GM21381 (cell line): ENCODE results near the gene SMYD5.

Experiments used
- ATAC-seq: cut with Tn5 transposase; IDR thresholded peaks from one replicate; pipeline ENCODE4 v1.9.1; 2021; ENCODE audit warnings: mild to moderate bottlenecking, moderate library complexity; ENCODE audit not compliant: unreplicated experiment

Gene SMYD5

GRCh38 chr2:73235315-73236028, 21.4 kb downstream of the SMYD5 start:
- ATAC-seq = no peak

GRCh38 chr2:73237168-73237567, 23.1 kb downstream of the SMYD5 start:
- ATAC-seq = no peak

- no peak for ATAC-seq
Observed at GRCh38 chr2:73238149-73238548, 24.1 kb downstream of the SMYD5 start.

GRCh38 chr2:73238976-73239375, 24.9 kb downstream of the SMYD5 start:
- ATAC-seq = no peak

GRCh38 chr2:73239776-73240175, 25.7 kb downstream of the SMYD5 start:
- no peak for ATAC-seq

- no peak for ATAC-seq
Observed at GRCh38 chr2:73243884-73244570, 30.0 kb downstream of the SMYD5 start.

GRCh38 chr2:73244580-73244979, 30.5 kb downstream of the SMYD5 start:
- no peak for ATAC-seq

- no peak for ATAC-seq
Observed at GRCh38 chr2:73246850-73247249, 32.8 kb downstream of the SMYD5 start.

- ATAC-seq = no peak
Observed at GRCh38 chr2:73249636-73250035, 35.6 kb downstream of the SMYD5 start.

GRCh38 chr2:73250872-73251846, 37.1 kb downstream of the SMYD5 start:
- no peak for ATAC-seq

GRCh38 chr2:73252238-73253027, 38.4 kb downstream of the SMYD5 start:
- ATAC-seq = no peak

GRCh38 chr2:73253400-73253799, 39.4 kb downstream of the SMYD5 start:
- ATAC-seq = no peak

GRCh38 chr2:73253901-73254300, 39.9 kb downstream of the SMYD5 start:
- ATAC-seq = no peak

- no peak for ATAC-seq
Observed at GRCh38 chr2:73254343-73255006, 40.4 kb downstream of the SMYD5 start.

- no peak for ATAC-seq
Observed at GRCh38 chr2:73255007-73255644, 41.1 kb downstream of the SMYD5 start.

GRCh38 chr2:73255907-73256617, 42.0 kb downstream of the SMYD5 start:
- no peak for ATAC-seq

- no peak for ATAC-seq
Observed at GRCh38 chr2:73256618-73256922, 42.5 kb downstream of the SMYD5 start.

- no peak for ATAC-seq
Observed at GRCh38 chr2:73257021-73257420, 43.0 kb downstream of the SMYD5 start.
